ENCODE measurements around the gene EPM2AIP1. TPM values are rescaled to one million over a fixed set of nuclear protein-coding genes. Genes with fewer than 3 reads are reported as not detected.
A peak's percentile ranks its signal among the peaks of the same experiment; 100 is the strongest.
"Not testable (repeated sequence)": the region's sequence is repeated elsewhere in the genome, so short reads cannot be mapped to it uniquely, and the experiment has no call there.

The EPM2AIP1 gene
- total RNA-seq = 3.8 and 4.6 TPM in 2 replicates

DNA sequence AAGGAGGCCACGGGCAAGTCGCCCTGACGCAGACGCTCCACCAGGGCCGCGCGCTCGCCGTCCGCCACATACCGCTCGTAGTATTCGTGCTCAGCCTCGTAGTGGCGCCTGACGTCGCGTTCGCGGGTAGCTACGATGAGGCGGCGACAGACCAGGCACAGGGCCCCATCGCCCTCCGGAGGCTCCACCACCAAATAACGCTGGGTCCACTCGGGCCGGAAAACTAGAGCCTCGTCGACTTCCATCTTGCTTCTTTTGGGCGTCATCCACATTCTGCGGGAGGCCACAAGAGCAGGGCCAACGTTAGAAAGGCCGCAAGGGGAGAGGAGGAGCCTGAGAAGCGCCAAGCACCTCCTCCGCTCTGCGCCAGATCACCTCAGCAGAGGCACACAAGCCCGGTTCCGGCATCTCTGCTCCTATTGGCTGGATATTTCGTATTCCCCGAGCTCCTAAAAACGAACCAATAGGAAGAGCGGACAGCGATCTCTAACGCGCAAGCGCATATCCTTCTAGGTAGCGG lies at the start of gene EPM2AIP1:
Gene EPM2AIP1, minus strand, starts transcription at position 326 of the 520 bp plus-strand sequence. Its CDS starts 54 bp downstream, at position 272.
- H3K4me3 ChIP-seq (ENCODE audit: low read depth, low read length) = peak within 1 kb of the TSS; percentile 82
- no peak for DNase-seq (ENCODE audit: low read depth)
- TF ChIP-seq CTCF (conservative IDR thresholded peaks at IDR 0.05; ENCODE audit: low read depth, low read length) = no peak

GRCh38 chr3:37042712-37043111 lies 49.8 kb upstream of the EPM2AIP1 start:
- not testable (repeated sequence) for H3K4me3 ChIP-seq (ENCODE audit: low read depth, low read length); DNase-seq (ENCODE audit: low read depth)

DNA sequence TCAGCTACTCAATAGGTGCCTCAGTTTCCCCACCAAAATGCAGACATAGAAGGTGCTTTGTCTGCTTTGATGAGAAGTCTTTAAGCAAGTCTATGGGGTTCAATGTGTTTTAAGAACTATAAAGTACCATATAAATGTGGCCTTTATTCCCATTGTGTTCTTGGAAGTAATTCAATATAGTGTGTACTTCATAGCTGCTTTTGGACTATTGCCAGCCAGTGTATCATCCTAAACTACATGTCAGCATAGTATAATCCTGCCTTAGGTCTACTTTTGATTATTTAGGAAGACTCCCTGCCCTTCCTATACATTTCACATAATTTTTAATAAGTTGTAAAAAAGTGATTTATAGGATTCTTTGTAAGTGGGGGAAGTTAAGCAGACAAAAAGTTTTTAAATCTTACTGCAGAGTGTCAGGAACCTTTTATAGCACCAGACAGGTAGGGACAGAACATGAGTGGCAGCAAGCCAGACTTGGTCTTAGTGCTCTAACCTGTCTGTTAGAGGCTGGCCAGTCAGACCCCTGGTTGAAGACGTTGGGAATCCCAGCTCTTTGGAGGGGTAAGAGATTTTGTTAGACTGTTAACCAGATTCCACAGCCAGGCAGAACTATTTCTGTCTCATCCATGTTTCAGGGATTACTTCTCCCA lies 48.7 kb upstream of the EPM2AIP1 start:
- no peak for TF ChIP-seq CTCF (conservative IDR thresholded peaks at IDR 0.05; ENCODE audit: low read depth, low read length)
- no peak for DNase-seq (ENCODE audit: low read depth)
- H3K4me3 ChIP-seq (ENCODE audit: low read depth, low read length) = no peak overlapping the region

DNA sequence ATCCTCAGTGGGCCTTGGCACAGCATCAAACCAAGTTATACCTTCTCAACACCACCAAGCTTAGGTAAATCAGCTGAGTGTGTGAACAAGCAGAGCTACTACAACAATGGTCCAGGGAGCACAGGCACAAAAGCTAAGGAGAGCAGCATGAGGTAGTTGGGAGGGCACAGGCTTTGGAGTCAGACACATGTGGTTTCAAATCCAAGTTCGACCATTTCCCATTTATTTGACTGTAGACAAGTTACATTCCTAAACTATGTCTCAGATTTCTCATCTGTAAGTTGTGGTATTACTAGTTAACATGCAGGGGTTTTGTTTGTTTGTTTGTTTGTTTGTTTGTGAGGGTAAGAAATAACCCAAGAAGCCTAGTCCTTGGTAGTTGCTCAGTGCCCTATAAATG lies 47.3 kb upstream of the EPM2AIP1 start:
- TF ChIP-seq CTCF (conservative IDR thresholded peaks at IDR 0.05; ENCODE audit: low read depth, low read length) = no peak
- no peak for DNase-seq (ENCODE audit: low read depth)
- no peak overlapping the region for H3K4me3 ChIP-seq (ENCODE audit: low read depth, low read length)

DNA sequence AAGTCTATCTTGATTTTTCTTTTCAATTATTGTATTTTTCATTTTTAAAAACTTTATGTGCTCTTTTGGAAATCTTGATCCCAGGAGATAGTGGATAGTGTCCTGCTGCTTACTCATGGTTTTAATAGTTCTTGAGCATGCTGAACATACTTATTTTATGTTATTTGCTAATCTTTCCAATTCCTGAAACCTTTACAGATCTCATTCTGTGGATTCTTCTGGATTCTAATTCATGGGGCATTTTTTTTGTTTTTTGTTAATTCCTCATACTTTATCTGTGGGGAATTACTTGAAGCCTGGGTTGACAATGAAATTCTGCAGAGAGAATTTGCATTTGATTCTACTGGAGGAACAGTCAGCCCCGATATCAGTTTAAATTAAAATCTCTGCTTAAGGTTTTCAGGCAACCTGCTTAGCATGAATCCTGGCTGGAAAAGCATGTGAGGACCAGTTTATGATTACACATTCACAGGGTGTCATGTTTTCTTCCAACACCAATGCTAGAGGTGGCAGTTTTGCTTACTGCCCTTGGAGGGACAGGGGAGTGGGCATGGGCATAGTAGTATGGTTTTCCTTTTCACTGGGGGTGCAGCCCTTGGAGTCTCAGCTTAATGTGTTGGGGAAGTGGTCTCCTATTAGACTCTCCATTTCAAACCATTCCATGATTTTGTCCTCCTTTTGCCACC lies 46.4 kb upstream of the EPM2AIP1 start:
- no peak overlapping the region for H3K4me3 ChIP-seq (ENCODE audit: low read depth, low read length)
- no peak for DNase-seq (ENCODE audit: low read depth)
- TF ChIP-seq CTCF (conservative IDR thresholded peaks at IDR 0.05; ENCODE audit: low read depth, low read length) = no peak

GRCh38 chr3:37037352-37037751 lies 44.4 kb upstream of the EPM2AIP1 start:
- DNase-seq (ENCODE audit: low read depth) = no peak
- H3K4me3 ChIP-seq (ENCODE audit: low read depth, low read length) = no peak overlapping the region
- no peak for TF ChIP-seq CTCF (conservative IDR thresholded peaks at IDR 0.05; ENCODE audit: low read depth, low read length)

DNA sequence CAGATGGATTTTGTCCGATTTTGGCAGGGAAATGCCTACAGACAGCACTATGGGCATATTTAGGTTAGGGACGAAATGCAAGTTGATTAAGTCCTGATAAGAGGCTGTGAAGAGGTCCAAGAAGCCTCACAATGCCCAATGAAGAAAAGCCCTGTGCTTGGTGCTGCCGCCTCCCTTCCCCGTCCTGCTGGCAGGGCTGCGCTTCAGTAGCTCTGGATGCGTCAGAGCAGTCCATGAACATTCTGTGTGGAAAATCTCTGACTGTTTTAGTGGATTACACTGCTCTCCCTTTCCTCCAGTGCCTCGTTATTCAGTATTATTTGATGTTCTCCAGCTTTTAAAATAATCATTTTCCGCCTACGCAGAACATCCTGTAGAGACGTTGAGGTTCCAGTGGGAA lies 40.0 kb upstream of the EPM2AIP1 start:
- H3K4me3 ChIP-seq (ENCODE audit: low read depth, low read length) = no peak overlapping the region
- TF ChIP-seq CTCF (conservative IDR thresholded peaks at IDR 0.05; ENCODE audit: low read depth, low read length) = no peak
- no peak for DNase-seq (ENCODE audit: low read depth)
